Liver (tissue), 9 donors: ENCODE results near the gene CDH4. TPM values are rescaled to one million over a fixed set of nuclear protein-coding genes. Genes with fewer than 3 reads are reported as not detected.

Experiments
- DNase-seq: peaks from one replicate; pipeline ENCODE4 v3.0.0-alpha.2; 2017; ENCODE audit warnings: low spot score
- H3K27ac ChIP-seq, 2 donors: one replicate each; pipeline ENCODE4 v1.7.0; 2013; ENCODE audit warnings: inconsistent platforms in 2 of 2, low read length in 2 of 2, control low read depth in 1 of 2, low read depth in 1 of 2, mild to moderate bottlenecking in 1 of 2
- H3K27me3 ChIP-seq, 4 donors: one replicate each; pipeline versions ENCODE4 v1.6.1 to v1.7.0; 2013; ENCODE audit warnings: low read length in 3 of 4, inconsistent platforms in 1 of 4, mild to moderate bottlenecking in 1 of 4, moderate library complexity in 1 of 4; ENCODE audit not compliant: control insufficient read depth in 4 of 4, insufficient read depth in 4 of 4
- H3K36me3 ChIP-seq, 4 donors: one replicate each; pipeline versions ENCODE4 v1.6.1 to v1.7.0; 2013; ENCODE audit warnings: low read length in 3 of 4, mild to moderate bottlenecking in 3 of 4, low read depth in 1 of 4, moderate library complexity in 1 of 4; ENCODE audit not compliant: control insufficient read depth in 4 of 4, insufficient read depth in 3 of 4
- H3K4me1 ChIP-seq, 4 donors: one replicate each; pipeline versions ENCODE4 v1.6.1 to v1.7.0; 2013; ENCODE audit warnings: low read length in 3 of 4, mild to moderate bottlenecking in 3 of 4, moderate library complexity in 1 of 4; ENCODE audit not compliant: control insufficient read depth in 4 of 4, insufficient read depth in 4 of 4
- H3K4me3 ChIP-seq, 3 donors: one replicate each; pipeline versions ENCODE4 v1.6.1 to v1.7.0; 2013; ENCODE audit warnings: low read length in 3 of 3, control low read depth in 1 of 3, low read depth in 1 of 3, mild to moderate bottlenecking in 1 of 3
- H3K9ac ChIP-seq, 2 donors: one replicate each; pipeline ENCODE4 v1.7.0; 2013; ENCODE audit warnings: low read length in 2 of 2, mild to moderate bottlenecking in 2 of 2, moderate library complexity in 2 of 2, control low read depth in 1 of 2, low read depth in 1 of 2
- H3K9me3 ChIP-seq, 4 donors: one replicate each; pipeline versions ENCODE4 v1.6.1 to v1.7.0; 2013; ENCODE audit warnings: low read length in 3 of 4; ENCODE audit not compliant: control insufficient read depth in 4 of 4
- ATF3 ChIP-seq: IDR thresholded peaks from 2 replicates; pipeline ENCODE4 v1.6.1; 2016; ENCODE audit warnings: antibody characterized with exemption
- CTCF ChIP-seq: fragments of 150-350 bp; IDR thresholded peaks from 2 replicates; pipeline ENCODE4 v1.5.1; 2017; ENCODE audit warnings: improper control_type of control experiment, low read depth, low read length; ENCODE audit not compliant: missing input control
- EGR1 ChIP-seq, 2 donors: IDR thresholded peaks; 2 replicates each; pipeline ENCODE4 v1.6.1; 2016 to 2018; ENCODE audit warnings: antibody characterized with exemption in 2 of 2, low read depth in 2 of 2
- FOXA1 ChIP-seq: IDR thresholded peaks from 2 replicates; pipeline ENCODE4 v1.6.1; 2016; ENCODE audit warnings: antibody characterized with exemption
- GABPA ChIP-seq, 2 donors: IDR thresholded peaks in 1 of 2; conservative IDR thresholded peaks in 1 of 2; 2 replicates each; pipeline ENCODE4 v1.6.1; 2016; ENCODE audit warnings: antibody characterized with exemption in 2 of 2, mild to moderate bottlenecking in 1 of 2, moderate library complexity in 1 of 2
- HNF4A ChIP-seq, 2 donors: conservative IDR thresholded peaks; 2 replicates each; pipeline ENCODE4 v1.6.1; 2016; ENCODE audit warnings: antibody characterized with exemption in 2 of 2, mild to moderate bottlenecking in 2 of 2
- HNF4G ChIP-seq: IDR thresholded peaks from 2 replicates; pipeline ENCODE4 v1.6.1; 2016; ENCODE audit warnings: antibody characterized with exemption
- JUND ChIP-seq, 2 donors: IDR thresholded peaks; 2 replicates each; pipeline ENCODE4 v1.6.1; 2016; ENCODE audit warnings: antibody characterized with exemption in 2 of 2
- MAX ChIP-seq: IDR thresholded peaks from 2 replicates; pipeline ENCODE4 v1.6.1; 2016; ENCODE audit warnings: antibody characterized with exemption
- NR2F2 ChIP-seq: IDR thresholded peaks from 2 replicates; pipeline ENCODE4 v1.6.1; 2016; ENCODE audit warnings: antibody characterized with exemption
- RAD21 ChIP-seq, 2 donors: IDR thresholded peaks; 2 replicates each; pipeline ENCODE4 v1.6.1; 2016; ENCODE audit warnings: antibody characterized with exemption in 2 of 2, mild to moderate bottlenecking in 2 of 2
- SP1 ChIP-seq: IDR thresholded peaks from 2 replicates; pipeline ENCODE4 v1.6.1; 2018; ENCODE audit warnings: antibody characterized with exemption, mild to moderate bottlenecking
- TAF1 ChIP-seq: conservative IDR thresholded peaks from 2 replicates; pipeline ENCODE4 v1.6.1; 2016; ENCODE audit warnings: antibody characterized with exemption, mild to moderate bottlenecking
- YY1 ChIP-seq: IDR thresholded peaks from 2 replicates; pipeline ENCODE4 v1.6.1; 2016; ENCODE audit warnings: antibody characterized with exemption, mild to moderate bottlenecking
- ZBTB33 ChIP-seq: IDR thresholded peaks from 2 replicates; pipeline ENCODE4 v1.6.1; 2016; ENCODE audit warnings: antibody characterized with exemption
- WGBS: extraction: QIAGEN DNeasy Blood & Tissue Kit; methylation state at CpG from one replicate; pipeline ENCODE4 v1.1.7; 2013; 5-methylcytosine and 5-hydroxymethylcytosine counted together
- polyA plus RNA-seq, 2 donors: library from polyadenylated mRNA; stranded (reverse) in 1 of 2; unstranded in 1 of 2; fragments of 200-250 nt in 1 of 2; fragments of >200 nt in 1 of 2; fragmentation: Nextera tagmentation in 1 of 2; extraction: Ambion mirVana in 1 of 2; gene quantifications; one replicate each; pipeline versions ENCODE4 v1.2.1 to v1.2.3, GENCODE V29; 2013 to 2015
- total RNA-seq, 2 donors: library from RNA; depleted of rRNA; stranded (reverse); fragments of >200 nt; gene quantifications; one replicate each; pipeline ENCODE4 v1.2.3, GENCODE V29; 2014
- donor health status: healthy.
- donor health status: healthy.
- donor health status: healthy.
- donor health status: healthy.
- donor health status: healthy.

CDH4 gene
- total and polyA plus RNA-seq, 4 donors = 0.03 to 0.25 (median 0.19) TPM; not detected in 1

GRCh38 chr20:61722146-61722678, 470.2 kb downstream of the CDH4 start:
- WGBS = 72% methylated on average over 8 of the region's 8 CpGs
- H3K27ac ChIP-seq = no peak overlapping the region
- H3K9me3 ChIP-seq = peaks cover 0 to 6% (median under 1%) of the 10 kb centered on the region in 4 donors

GRCh38 chr20:61723529-61724257, 471.6 kb downstream of the CDH4 start:
- no peak for DNase-seq
- 46% methylated on average over 12 of the region's 12 CpGs for WGBS
- TF ChIP-seq ATF3 (no peak), CTCF (no peak), MAX (no peak), NR2F2 (no peak), SP1 (no peak), ZBTB33 (no peak), RAD21 (IDR thresholded peaks at IDR 0.05) (no peak), HNF4G (no peak), FOXA1 (no peak), HNF4A (conservative IDR thresholded peaks at IDR 0.05) (no peak), JUND (IDR thresholded peaks at IDR 0.05) (no peak), EGR1 (IDR thresholded peaks at IDR 0.05; ENCODE audit: low read depth in 2 of 2) (no peak)

More at GRCh38 chr20:61722146-61722678, 470.2 kb downstream of the CDH4 start:
- H3K4me1 ChIP-seq = no peaks in the 10 kb centered on the region
- H3K36me3 ChIP-seq = no peaks in the 10 kb centered on the region
- TF ChIP-seq ATF3 (no peak), RAD21 (IDR thresholded peaks at IDR 0.05) (no peak), GABPA (IDR thresholded peaks at IDR 0.05 in 1 of 2, conservative IDR thresholded peaks at IDR 0.05 in 1 of 2) (no peak), FOXA1 (no peak), CTCF (no peak), HNF4G (no peak), TAF1 (no peak), MAX (no peak), YY1 (no peak), EGR1 (IDR thresholded peaks at IDR 0.05; ENCODE audit: low read depth in 2 of 2) (no peak)
- no peaks in the 10 kb centered on the region for H3K27me3 ChIP-seq
- H3K9ac ChIP-seq = no peak overlapping the region
- H3K4me3 ChIP-seq = no peak overlapping the region
- DNase-seq = no peak

More at GRCh38 chr20:61723529-61724257, 471.6 kb downstream of the CDH4 start:
- H3K4me3 ChIP-seq = no peak overlapping the region
- H3K27me3 ChIP-seq = no peaks in the 10 kb centered on the region
- no peak overlapping the region for H3K9ac ChIP-seq
- H3K36me3 ChIP-seq = no peaks in the 10 kb centered on the region
- no peaks in the 10 kb centered on the region for H3K4me1 ChIP-seq
- peaks cover 0 to 6% (median 0%) of the 10 kb centered on the region in 4 donors for H3K9me3 ChIP-seq
- H3K27ac ChIP-seq = no peak overlapping the region
